Fibroblast of lung (primary cell): ENCODE measurements around the gene DPPA2. TPM values are rescaled to one million over a fixed set of nuclear protein-coding genes. Genes with fewer than 3 reads are reported as not detected.

Experiments used
- DNase-seq, 2 donors: peaks; one replicate each; pipeline versions ENCODE4 v3.0.0 to v3.0.0-alpha.2; 2010; ENCODE audit warnings: low read depth in 2 of 2
- H2AFZ ChIP-seq: 2 replicates; pipeline ENCODE4 v1.5.1; 2012; ENCODE audit warnings: low read length, control low read depth, inconsistent platforms
- H3K27ac ChIP-seq: 2 replicates; pipeline ENCODE4 v1.5.1; 2011; ENCODE audit warnings: low read length, control low read depth; ENCODE audit not compliant: insufficient read depth
- H3K27me3 ChIP-seq: 2 replicates; pipeline ENCODE4 v1.5.1; 2011; ENCODE audit warnings: mild to moderate bottlenecking, low read length; ENCODE audit not compliant: control insufficient read depth, insufficient read depth
- H3K36me3 ChIP-seq: 2 replicates; pipeline ENCODE4 v1.5.1; 2011; ENCODE audit warnings: low read length; ENCODE audit not compliant: control insufficient read depth, insufficient read depth
- H3K4me1 ChIP-seq: 2 replicates; pipeline ENCODE4 v1.5.1; 2011; ENCODE audit warnings: low read length; ENCODE audit not compliant: control insufficient read depth, insufficient read depth; ENCODE audit errors: extremely low read depth
- H3K4me2 ChIP-seq: 2 replicates; pipeline ENCODE4 v1.5.1; 2011; ENCODE audit warnings: low read length, control low read depth; ENCODE audit not compliant: insufficient read depth; ENCODE audit errors: extremely low read depth
- H3K4me3 ChIP-seq, 4 experiments: fragments of 200-600 bp in 1 of 4; sonication (generic) in 1 of 4; replicated peaks in 1 of 4; 2 replicates each; pipeline ENCODE4 v1.5.1; 2011 to 2016; ENCODE audit warnings: low read length in 4 of 4, low read depth in 3 of 4, mild to moderate bottlenecking in 3 of 4, control low read depth in 2 of 4, inconsistent platforms in 1 of 4, mixed read lengths in 1 of 4; ENCODE audit not compliant: insufficient read depth in 1 of 4; ENCODE audit errors: control extremely low read depth in 1 of 4
- H3K79me2 ChIP-seq: 2 replicates; pipeline ENCODE4 v1.5.1; 2012; ENCODE audit warnings: mild to moderate bottlenecking, low read length, inconsistent platforms; ENCODE audit not compliant: control insufficient read depth, insufficient read depth
- H3K9ac ChIP-seq: 2 replicates; pipeline ENCODE4 v1.5.1; 2011; ENCODE audit warnings: mild to moderate bottlenecking, low read length, control low read depth; ENCODE audit not compliant: insufficient read depth
- H3K9me3 ChIP-seq: 2 replicates; pipeline ENCODE4 v1.5.1; 2012; ENCODE audit warnings: low read depth, low read length; ENCODE audit not compliant: control insufficient read depth, insufficient read depth
- H4K20me1 ChIP-seq: 2 replicates; pipeline ENCODE4 v1.5.1; 2011; ENCODE audit warnings: low read length; ENCODE audit not compliant: control insufficient read depth, insufficient read depth; ENCODE audit errors: extremely low read depth
- EZH2 ChIP-seq: IDR thresholded peaks from 2 replicates; pipeline ENCODE4 v1.5.1; 2012; ENCODE audit warnings: low read length, control low read depth, mild to moderate bottlenecking; ENCODE audit errors: missing control alignments
- polyA plus RNA-seq, 2 donors: library from polyadenylated mRNA; depleted of rRNA in 1 of 2; stranded (reverse) in 1 of 2; unstranded in 1 of 2; fragments of >200 nt; gene quantifications; 2 replicates each; pipeline ENCODE4 v1.2.1, GENCODE V29; 2011 to 2012; ENCODE audit warnings: missing spikeins in 1 of 2
- total RNA-seq: library from RNA; depleted of rRNA; stranded (reverse); fragments of >200 nt; gene quantifications from 2 replicates; pipeline ENCODE4 v1.2.1, GENCODE V29; 2014
- TF ChIP-seq, protein P1 (sequence below), 2 donors: IDR thresholded peaks in 1 of 2; conservative IDR thresholded peaks in 1 of 2; 1 replicate in 1 of 2; 2 replicates in 1 of 2; pipeline ENCODE4 v1.5.1; 2011 to 2012; ENCODE audit warnings: low read length in 2 of 2, control low read depth in 1 of 2, inconsistent platforms in 1 of 2, low read depth in 1 of 2, mild to moderate bottlenecking in 1 of 2

The DPPA2 gene
- total and polyA plus RNA-seq, 2 donors (not counting 1 experiment from before 2014, with no cell fraction given): not detected

DNA sequence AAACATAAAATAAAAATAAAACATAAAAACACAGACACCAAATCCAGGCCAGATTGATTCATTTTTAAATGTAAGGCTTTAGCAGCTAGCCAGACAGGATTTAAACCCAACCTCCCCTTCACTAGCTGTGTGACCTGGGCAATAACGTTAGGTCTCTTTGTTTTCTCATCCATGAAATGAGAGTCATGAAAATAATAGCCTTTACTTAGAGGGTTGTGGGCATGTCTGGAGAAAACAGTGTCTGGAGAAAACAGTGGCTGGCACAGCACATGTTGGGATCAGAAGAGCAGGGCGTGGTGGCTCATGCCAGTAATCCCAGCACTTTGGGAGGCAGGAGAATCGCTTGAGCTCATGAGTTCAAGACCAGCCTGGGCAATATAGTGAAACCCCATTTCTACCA lies 22.9 kb upstream of the DPPA2 start:
- no peaks in the 10 kb centered on the region for H3K9me3 ChIP-seq
- H4K20me1 ChIP-seq: no peaks in the 10 kb centered on the region
- H3K4me2 ChIP-seq: no peak overlapping the region
- H3K79me2 ChIP-seq: no peaks in the 10 kb centered on the region
- H3K27me3 ChIP-seq: no peaks in the 10 kb centered on the region
- no peaks in the 10 kb centered on the region for H3K4me1 ChIP-seq
- H3K4me3 ChIP-seq: no peak overlapping the region
- no peak overlapping the region for H3K27ac ChIP-seq
- no peak for DNase-seq
- no peaks in the 10 kb centered on the region for H3K36me3 ChIP-seq
- no peak overlapping the region for H2AFZ ChIP-seq
- TF ChIP-seq EZH2: no peak
- TF ChIP-seq, protein P1, sequence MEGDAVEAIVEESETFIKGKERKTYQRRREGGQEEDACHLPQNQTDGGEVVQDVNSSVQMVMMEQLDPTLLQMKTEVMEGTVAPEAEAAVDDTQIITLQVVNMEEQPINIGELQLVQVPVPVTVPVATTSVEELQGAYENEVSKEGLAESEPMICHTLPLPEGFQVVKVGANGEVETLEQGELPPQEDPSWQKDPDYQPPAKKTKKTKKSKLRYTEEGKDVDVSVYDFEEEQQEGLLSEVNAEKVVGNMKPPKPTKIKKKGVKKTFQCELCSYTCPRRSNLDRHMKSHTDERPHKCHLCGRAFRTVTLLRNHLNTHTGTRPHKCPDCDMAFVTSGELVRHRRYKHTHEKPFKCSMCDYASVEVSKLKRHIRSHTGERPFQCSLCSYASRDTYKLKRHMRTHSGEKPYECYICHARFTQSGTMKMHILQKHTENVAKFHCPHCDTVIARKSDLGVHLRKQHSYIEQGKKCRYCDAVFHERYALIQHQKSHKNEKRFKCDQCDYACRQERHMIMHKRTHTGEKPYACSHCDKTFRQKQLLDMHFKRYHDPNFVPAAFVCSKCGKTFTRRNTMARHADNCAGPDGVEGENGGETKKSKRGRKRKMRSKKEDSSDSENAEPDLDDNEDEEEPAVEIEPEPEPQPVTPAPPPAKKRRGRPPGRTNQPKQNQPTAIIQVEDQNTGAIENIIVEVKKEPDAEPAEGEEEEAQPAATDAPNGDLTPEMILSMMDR (conservative IDR thresholded peaks at IDR 0.05 in 1 of 2, IDR thresholded peaks at IDR 0.05 in 1 of 2; ENCODE audit: low read depth in 1 of 2, low read length in 2 of 2): no peak
- H3K9ac ChIP-seq: no peak overlapping the region

DNA sequence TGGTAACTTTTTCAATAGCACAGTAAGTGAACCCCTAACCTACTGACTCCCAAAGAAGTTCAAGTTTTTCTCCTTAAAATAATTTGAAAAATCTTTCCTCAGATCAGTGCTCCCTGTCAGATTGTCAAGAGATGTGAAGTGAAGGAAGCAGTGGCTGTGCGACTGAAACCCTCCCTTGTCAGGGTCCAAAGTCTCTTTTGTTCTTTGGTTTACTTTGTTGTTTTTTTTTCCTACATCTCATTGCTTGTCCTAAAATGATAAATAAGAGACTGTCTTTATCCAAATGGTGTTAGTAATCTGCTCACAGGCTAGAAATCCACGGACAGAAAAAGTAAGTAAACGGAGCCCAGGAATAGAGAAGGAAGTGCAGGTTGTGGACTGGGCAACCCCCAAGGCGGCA lies 22.0 kb upstream of the DPPA2 start:
- no peak for DNase-seq
- Histone ChIP-seq H3K9me3 (no peaks in the 10 kb centered on the region), H3K36me3 (no peaks in the 10 kb centered on the region), H3K4me3 (no peak overlapping the region), H3K4me1 (no peaks in the 10 kb centered on the region), H3K4me2 (no peak overlapping the region), H3K79me2 (no peaks in the 10 kb centered on the region), H3K27me3 (no peaks in the 10 kb centered on the region), H3K27ac (no peak overlapping the region), H3K9ac (no peak overlapping the region), H4K20me1 (no peaks in the 10 kb centered on the region), H2AFZ (no peak overlapping the region)
- TF ChIP-seq EZH2: no peak
- TF ChIP-seq, protein P1 (conservative IDR thresholded peaks at IDR 0.05 in 1 of 2, IDR thresholded peaks at IDR 0.05 in 1 of 2; ENCODE audit: low read depth in 1 of 2, low read length in 2 of 2): no peak

DNA sequence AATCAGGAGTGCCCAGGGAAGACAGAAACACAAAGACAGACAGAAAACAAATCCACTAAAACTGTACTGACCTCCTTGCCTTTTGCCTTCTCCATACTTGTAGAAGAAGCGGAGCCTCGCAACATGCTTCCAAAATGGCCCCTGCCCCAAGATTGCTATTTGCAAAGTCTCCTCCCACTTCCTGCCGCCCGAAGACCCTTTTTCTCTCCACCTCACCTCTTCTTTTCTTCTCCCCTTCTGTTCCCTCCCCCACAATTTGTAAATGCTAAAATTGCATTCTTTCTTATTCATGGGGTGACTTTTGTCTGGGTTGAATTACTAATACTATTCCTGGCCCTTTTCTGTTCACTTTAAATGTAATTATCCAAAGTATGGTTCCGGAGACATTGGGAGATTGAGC lies 21.1 kb upstream of the DPPA2 start, which contains the start of gene DPPA4:
TSS of gene DPPA4 (minus strand) at position 154 of the 400 bp plus-strand sequence. CDS start at position 125, 29 bp downstream.
- Histone ChIP-seq H4K20me1 (no peaks in the 10 kb centered on the region), H3K36me3 (no peaks in the 10 kb centered on the region), H3K4me1 (no peaks in the 10 kb centered on the region), H3K9me3 (no peaks in the 10 kb centered on the region), H3K79me2 (no peaks in the 10 kb centered on the region), H3K27me3 (no peaks in the 10 kb centered on the region), H3K4me3 (peak within 1 kb of the TSS in 2 of 4 experiments; percentile 48 to 79), H2AFZ (no peak within 1 kb of the TSS), H3K27ac (no peak within 1 kb of the TSS), H3K4me2 (peak within 1 kb of the TSS; percentile 1), H3K9ac (no peak within 1 kb of the TSS)
- no peak for DNase-seq
- TF ChIP-seq, protein P1 (conservative IDR thresholded peaks at IDR 0.05 in 1 of 2, IDR thresholded peaks at IDR 0.05 in 1 of 2; ENCODE audit: low read depth in 1 of 2, low read length in 2 of 2): no peak
- no peak for TF ChIP-seq EZH2
